GM19463 (cell line): ENCODE measurements around the gene ACOXL.

ENCODE experiments used
- ATAC-seq: cut with Tn5 transposase; IDR thresholded peaks from one replicate; pipeline ENCODE4 v1.9.1; 2021; ENCODE audit warnings: mild to moderate bottlenecking, moderate library complexity; ENCODE audit not compliant: unreplicated experiment

The ACOXL gene

DNA sequence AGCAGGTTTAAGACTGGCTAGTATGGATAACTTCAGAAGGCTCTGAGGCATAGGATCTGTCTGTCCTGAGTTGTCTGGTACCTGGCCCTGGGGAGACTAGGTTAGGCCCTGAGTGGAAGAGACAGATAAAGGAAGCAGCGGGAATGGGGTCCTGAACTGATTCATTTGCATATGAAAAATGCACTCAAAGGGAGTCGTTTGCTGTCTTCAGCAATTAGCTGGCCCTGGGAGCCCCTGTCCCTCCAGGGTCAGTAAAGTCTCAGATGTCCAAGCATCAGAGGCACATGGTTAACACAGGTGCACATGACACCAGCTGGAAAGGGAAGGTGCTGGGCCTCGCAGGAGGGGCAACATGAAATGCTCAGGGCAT is 172.4 kb downstream of the ACOXL start:
- no peak for ATAC-seq

DNA sequence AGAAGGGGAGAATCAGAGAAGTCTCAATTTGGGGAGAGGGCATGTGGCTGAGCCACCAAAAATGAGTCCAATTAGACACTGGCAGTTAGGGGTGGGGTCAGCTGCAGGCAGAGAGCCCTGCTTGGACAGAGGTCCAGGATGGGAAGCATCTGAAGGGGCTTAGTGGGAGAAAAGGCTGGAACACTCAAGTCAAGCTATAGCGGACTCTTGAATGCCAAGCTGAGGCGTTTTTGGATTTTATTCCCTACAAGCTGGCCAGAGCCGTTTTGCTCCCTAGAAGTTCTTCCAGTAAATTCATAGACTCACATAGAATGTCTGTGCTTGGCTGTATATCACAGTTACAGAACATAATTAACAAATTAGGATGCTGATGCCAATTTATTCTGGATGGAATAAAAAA is 172.8 kb downstream of the ACOXL start:
- no peak for ATAC-seq

- ATAC-seq: no peak
Observed at GRCh38 chr2:110906613-110907298, 174.4 kb downstream of the ACOXL start.

- ATAC-seq: no peak
Observed at GRCh38 chr2:110909501-110909900, 177.1 kb downstream of the ACOXL start.

- no peak for ATAC-seq
Observed at GRCh38 chr2:110910423-110910822, 178.1 kb downstream of the ACOXL start.

DNA sequence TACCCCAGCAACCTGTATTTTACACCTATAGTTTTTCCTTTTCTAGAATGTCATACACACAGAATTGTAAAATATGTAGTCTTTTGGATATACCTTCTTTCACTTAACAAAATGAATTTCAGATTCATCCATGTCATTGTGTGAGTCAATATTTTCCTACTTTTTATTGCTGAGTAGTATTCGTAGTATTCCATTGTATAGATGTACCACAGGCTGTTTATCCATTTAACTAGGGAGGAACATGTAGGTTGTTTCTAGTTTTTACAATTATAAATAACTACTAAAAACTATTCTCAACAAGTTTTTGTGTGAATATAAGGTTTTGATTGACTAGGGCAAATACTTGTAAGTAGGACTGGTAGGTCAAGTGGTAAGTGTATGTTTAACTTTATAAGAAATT is 187.4 kb downstream of the ACOXL start:
- ATAC-seq: no peak

GRCh38 chr2:110925479-110925878 is 193.1 kb downstream of the ACOXL start:
- ATAC-seq: no peak

DNA sequence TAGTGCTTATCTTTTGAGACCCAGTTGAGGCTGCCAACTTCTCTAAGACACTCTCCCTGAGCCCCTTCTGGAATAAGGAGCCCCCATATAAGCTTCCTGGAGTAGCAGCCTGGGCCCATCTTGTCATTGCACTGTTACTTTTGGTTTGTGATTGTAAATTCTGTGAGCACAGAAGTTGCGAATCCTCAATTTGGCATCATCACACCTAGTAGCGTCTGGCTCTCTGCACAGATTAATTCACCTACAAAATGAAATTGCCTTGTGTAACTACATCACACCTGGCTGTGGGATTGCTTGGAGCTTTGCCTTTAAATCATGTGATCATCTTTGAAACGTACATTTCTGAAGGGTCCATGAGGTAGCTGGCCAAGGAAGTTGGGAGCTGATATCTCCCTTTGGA is 195.2 kb downstream of the ACOXL start:
- ATAC-seq: no peak

GRCh38 chr2:110929528-110929927 is 197.2 kb downstream of the ACOXL start:
- no peak for ATAC-seq

- ATAC-seq: no peak
Observed at GRCh38 chr2:110931648-110932047, 199.3 kb downstream of the ACOXL start.

DNA sequence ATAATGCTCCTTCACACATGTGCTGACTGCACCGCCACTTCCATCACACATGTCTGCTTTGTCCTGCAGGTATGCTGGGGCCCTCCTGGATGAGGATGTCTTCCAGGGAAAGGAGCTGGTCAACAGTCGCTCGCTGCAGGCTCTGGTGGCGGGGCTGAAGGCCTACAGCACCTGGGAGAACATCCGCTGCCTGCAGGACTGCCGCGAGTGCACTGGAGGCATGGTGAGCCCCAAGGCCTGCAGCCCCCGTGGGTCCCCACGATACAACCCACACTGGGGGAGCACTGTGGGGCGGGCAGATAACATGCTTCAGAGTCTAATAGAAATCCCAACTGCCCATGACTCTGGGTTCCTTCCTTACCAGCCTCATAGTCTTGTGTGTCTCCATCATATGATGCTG is 201.0 kb downstream of the ACOXL start:
- no peak for ATAC-seq

DNA sequence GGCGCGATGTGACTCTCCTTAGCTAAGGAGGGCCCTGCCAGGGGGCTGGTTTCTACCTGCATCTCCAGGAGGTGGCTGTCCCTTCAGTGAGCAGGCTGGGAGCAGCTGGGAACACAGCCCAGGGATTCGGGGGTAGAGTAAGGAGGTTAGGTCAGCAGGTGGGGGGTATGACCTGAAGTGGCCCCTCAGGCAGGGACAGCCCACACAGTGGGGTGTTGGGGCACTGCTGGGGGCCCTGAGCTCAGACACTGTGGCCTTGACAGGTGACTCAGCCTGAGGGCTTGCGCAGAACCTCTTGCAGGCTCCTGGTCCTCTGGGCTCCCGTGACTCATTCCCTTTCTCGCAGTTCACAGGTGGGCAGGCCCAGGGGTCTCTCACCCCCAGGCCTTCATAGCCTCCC is 202.6 kb downstream of the ACOXL start:
- no peak for ATAC-seq

DNA sequence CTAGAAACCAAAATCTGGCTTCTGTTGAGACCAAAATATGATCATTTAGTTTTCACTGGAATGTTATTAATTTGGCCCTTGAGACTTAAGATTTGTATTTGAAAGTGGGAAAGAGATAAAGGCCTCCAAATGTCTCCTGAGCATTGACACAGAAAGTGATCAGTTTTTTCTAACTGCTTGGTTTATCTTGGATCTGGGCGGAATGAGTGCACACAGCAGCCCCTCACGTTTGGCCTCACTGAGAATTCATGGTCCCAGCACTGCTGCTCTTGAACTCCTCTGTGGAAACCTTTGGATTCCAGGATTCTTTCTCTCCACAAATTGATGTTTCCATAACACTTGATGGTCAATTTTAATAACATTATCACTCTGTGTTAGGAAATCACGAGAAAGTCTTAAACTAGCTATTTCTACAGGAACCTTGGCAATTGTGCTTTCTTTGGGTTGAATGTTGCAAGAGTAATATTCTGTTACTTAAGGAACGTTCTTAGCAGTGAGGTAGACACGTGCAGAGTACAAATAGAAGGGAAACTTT is 208.1 kb downstream of the ACOXL start:
- no peak for ATAC-seq

- ATAC-seq: no peak
Observed at GRCh38 chr2:110941226-110941625, 208.9 kb downstream of the ACOXL start.

GRCh38 chr2:110943070-110943634 is 210.8 kb downstream of the ACOXL start:
- no peak for ATAC-seq

GRCh38 chr2:110946902-110947301 is 214.5 kb downstream of the ACOXL start:
- ATAC-seq: no peak

GRCh38 chr2:110948027-110948674 is 215.8 kb downstream of the ACOXL start:
- ATAC-seq: no peak

DNA sequence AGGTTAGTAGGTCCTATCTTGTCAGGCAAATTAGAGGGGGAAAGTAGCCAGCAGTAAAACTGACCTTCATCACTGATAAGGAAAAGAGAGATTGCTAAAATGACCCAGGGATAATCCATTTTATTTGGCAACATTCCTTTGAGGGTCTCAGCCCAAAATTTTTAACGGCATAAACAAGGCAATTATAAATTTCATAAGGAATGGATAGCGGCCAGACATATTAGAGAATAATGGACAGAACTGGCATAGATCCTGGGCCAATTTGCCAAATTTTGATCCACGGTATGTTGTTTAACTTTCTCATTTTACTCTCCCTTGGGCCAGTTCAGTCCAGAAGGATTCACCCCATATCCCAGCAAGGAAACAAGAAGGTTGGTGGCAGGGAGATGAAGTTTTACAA is 217.9 kb downstream of the ACOXL start:
- no peak for ATAC-seq

DNA sequence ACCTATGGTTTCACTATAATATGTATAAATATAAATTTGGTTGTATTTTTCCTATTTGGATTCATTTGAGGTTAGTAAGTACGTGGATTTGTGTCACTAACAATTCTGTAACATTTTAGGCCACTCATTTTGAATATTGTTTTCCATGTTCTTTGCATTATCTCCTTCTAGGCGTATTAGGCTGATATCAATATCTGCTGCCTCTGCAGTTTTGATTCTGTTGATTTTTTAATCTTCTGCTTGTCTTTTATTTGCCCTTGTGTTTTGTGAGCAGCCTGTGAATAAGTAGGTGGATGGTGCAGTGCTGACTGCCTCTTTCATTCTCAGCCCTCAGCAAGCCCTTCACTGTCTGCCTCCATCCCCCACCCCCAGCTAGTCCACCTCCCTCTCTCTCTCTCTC is 222.7 kb downstream of the ACOXL start:
- no peak for ATAC-seq

GRCh38 chr2:110955556-110955955 is 223.2 kb downstream of the ACOXL start:
- ATAC-seq: no peak

DNA sequence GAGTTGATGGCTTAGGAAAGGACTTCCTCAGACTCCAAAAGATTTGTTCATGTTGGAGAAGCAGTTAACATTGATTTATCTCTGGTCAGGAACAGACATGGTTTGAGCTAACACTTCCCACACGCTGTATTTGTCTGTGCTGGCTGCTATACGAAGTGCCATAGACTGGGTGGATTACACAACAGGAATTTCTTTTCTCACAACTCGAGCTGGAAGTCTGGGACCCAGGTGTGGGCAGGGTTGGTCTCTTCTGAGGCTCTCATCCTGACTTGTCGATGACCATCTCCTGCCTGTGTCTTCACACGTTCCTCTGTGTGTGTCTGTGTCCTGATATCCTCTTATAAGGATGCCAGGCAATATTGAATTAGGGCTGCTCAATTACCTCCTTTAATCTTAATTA is 224.9 kb downstream of the ACOXL start:
- ATAC-seq: no peak
